Stimulated activated CD4-positive, alpha-beta T cell treated with anti-CD3 and anti-CD28 coated beads, Interleukin-12 subunit alpha, Interleukin-12 subunit beta, amount 100 ng/mL, for 48 hours (primary cell): ENCODE results near the gene HSFY2.
"Not testable (repeated sequence)": the region's sequence is repeated elsewhere in the genome, so short reads cannot be mapped to it uniquely, and the experiment has no call there.

Experiments used
- DNase-seq, 3 donors: peaks; one replicate each; pipeline ENCODE4 v3.0.0-alpha.2; 2020; ENCODE audit warnings: low read depth in 2 of 3, low spot score in 1 of 3

HSFY2 gene

GRCh38 chrY:18773635-18774034 is at the start of gene HSFY2:
TSS of gene HSFY2 (minus strand) at chrY:18773735. CDS start at chrY:18773618, 117 bp downstream.
- not testable (repeated sequence) for DNase-seq

- not testable (repeated sequence) for DNase-seq
Measured at GRCh38 chrY:18815751-18816150, 42.2 kb upstream of the HSFY2 start.

- not testable (repeated sequence) for DNase-seq
Measured at GRCh38 chrY:18788757-18789406, 15.3 kb upstream of the HSFY2 start.

GRCh38 chrY:18754077-18754476 is 19.5 kb downstream of the HSFY2 start:
- DNase-seq = not testable (repeated sequence)

GRCh38 chrY:18753133-18753815 is 20.3 kb downstream of the HSFY2 start:
- not testable (repeated sequence) for DNase-seq

- DNase-seq = not testable (repeated sequence)
Measured at GRCh38 chrY:18723714-18724113, 49.8 kb downstream of the HSFY2 start.
